GM18505 (cell line): ENCODE measurements around the gene MGAT5.

ENCODE experiments used
- ATAC-seq: cut with Tn5 transposase; IDR thresholded peaks from one replicate; pipeline ENCODE4 v1.9.1; 2021; ENCODE audit not compliant: unreplicated experiment
- POLR2A ChIP-seq: IDR thresholded peaks from 4 replicates; pipeline ENCODE4 v1.6.1; 2011; ENCODE audit warnings: borderline replicate concordance; ENCODE audit not compliant: insufficient read depth, insufficient read length; ENCODE audit errors: extremely low read depth

The MGAT5 gene

GRCh38 chr2:134299334-134299733 lies 45.5 kb downstream of the MGAT5 start:
- TF ChIP-seq POLR2A = no peak
- no peak for ATAC-seq

- ATAC-seq = no peak
- no peak for TF ChIP-seq POLR2A
Observed at GRCh38 chr2:134300585-134300984, 46.7 kb downstream of the MGAT5 start.

- TF ChIP-seq POLR2A = no peak
- no peak for ATAC-seq
Observed at GRCh38 chr2:134301099-134301927, 47.4 kb downstream of the MGAT5 start.

- no peak for TF ChIP-seq POLR2A
- ATAC-seq = no peak
Observed at GRCh38 chr2:134301928-134302260, 48.0 kb downstream of the MGAT5 start.

- TF ChIP-seq POLR2A = no peak
- ATAC-seq = no peak
Observed at GRCh38 chr2:134304394-134305108, 50.7 kb downstream of the MGAT5 start.

- no peak for ATAC-seq
- no peak for TF ChIP-seq POLR2A
Observed at GRCh38 chr2:134305109-134305491, 51.2 kb downstream of the MGAT5 start.

GRCh38 chr2:134306521-134306920 lies 52.6 kb downstream of the MGAT5 start:
- ATAC-seq = no peak

GRCh38 chr2:134307334-134307733 lies 53.5 kb downstream of the MGAT5 start:
- ATAC-seq = no peak
- TF ChIP-seq POLR2A = no peak

More at GRCh38 chr2:134306521-134306920, 52.6 kb downstream of the MGAT5 start:
- TF ChIP-seq POLR2A = no peak

GRCh38 chr2:134308474-134309385 lies 54.9 kb downstream of the MGAT5 start:
- ATAC-seq = no peak
- TF ChIP-seq POLR2A = no peak

GRCh38 chr2:134310107-134311079 lies 56.5 kb downstream of the MGAT5 start:
- no peak for TF ChIP-seq POLR2A
- ATAC-seq = no peak

- TF ChIP-seq POLR2A = no peak
Observed at GRCh38 chr2:134312482-134312881, 58.6 kb downstream of the MGAT5 start.

GRCh38 chr2:134314202-134314601 lies 60.3 kb downstream of the MGAT5 start:
- TF ChIP-seq POLR2A = no peak
- no peak for ATAC-seq

More at GRCh38 chr2:134312482-134312881, 58.6 kb downstream of the MGAT5 start:
- no peak for ATAC-seq
